ENCODE measurements around the gene ZNF212. TPM values are rescaled to one million over a fixed set of nuclear protein-coding genes. Genes with fewer than 3 reads are reported as not detected.
A peak's percentile ranks its signal among the peaks of the same experiment; 100 is the strongest.
"Not testable (repeated sequence)": the region's sequence is repeated elsewhere in the genome, so short reads cannot be mapped to it uniquely, and the experiment has no call there.

ZNF212 gene
- total RNA-seq, 1 donor from 2014 or later: 11.2 TPM

GRCh38 chr7:149252378-149252777, 12.9 kb downstream of the ZNF212 start:
- no peak for DNase-seq (ENCODE audit: low spot score)

DNA sequence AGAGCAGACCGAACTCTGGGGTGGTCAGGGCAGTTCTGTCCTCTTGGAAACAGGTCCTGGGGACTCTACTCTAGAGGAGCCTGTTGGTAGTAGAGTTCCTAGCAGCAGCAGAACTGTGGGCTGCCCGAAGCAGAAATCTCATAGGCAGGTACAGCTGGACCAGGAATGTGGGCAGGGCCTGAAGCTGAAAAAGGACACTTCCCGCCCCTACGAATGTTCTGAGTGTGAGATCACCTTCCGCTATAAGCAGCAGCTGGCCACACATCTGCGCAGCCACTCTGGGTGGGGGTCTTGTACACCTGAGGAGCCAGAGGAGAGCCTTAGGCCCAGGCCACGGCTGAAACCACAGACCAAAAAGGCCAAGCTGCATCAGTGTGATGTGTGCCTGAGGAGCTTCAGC, 14.2 kb downstream of the ZNF212 start:
- DNase-seq (ENCODE audit: low spot score): no peak

- DNase-seq (ENCODE audit: low spot score): no peak
Observed at GRCh38 chr7:149254181-149254858, 14.9 kb downstream of the ZNF212 start.

GRCh38 chr7:149255174-149255573, 15.7 kb downstream of the ZNF212 start:
- no peak for DNase-seq (ENCODE audit: low spot score)

GRCh38 chr7:149256568-149256967, 17.1 kb downstream of the ZNF212 start:
- no peak for DNase-seq (ENCODE audit: low spot score)

GRCh38 chr7:149257146-149257545, 17.7 kb downstream of the ZNF212 start:
- DNase-seq (ENCODE audit: low spot score): no peak

DNA sequence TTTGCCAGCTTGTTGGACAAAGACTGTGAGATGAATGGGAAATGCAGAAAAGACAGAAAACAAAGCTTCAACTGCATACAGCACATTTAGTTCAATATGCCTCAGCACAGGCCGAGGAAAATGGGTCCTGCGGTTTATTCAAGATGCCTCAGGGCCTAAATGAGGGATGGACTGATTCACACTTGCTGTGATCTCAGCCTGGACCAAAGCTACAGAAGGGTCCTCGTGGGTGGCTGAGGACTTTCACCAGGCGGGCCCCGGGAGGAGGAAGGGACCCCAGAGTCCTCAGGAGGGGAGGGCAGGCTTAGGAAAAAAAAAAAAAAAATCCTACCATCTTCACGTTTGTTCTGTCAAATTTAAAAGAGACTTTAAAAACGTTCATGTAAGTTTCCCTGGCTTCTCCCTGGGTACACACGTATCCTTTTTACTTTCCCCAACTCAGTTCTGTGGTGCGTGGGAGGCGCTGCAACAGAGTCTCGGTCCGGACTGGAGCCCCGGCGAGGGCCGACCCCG, 21.9 kb downstream of the ZNF212 start:
- DNase-seq (ENCODE audit: low spot score): no peak

DNA sequence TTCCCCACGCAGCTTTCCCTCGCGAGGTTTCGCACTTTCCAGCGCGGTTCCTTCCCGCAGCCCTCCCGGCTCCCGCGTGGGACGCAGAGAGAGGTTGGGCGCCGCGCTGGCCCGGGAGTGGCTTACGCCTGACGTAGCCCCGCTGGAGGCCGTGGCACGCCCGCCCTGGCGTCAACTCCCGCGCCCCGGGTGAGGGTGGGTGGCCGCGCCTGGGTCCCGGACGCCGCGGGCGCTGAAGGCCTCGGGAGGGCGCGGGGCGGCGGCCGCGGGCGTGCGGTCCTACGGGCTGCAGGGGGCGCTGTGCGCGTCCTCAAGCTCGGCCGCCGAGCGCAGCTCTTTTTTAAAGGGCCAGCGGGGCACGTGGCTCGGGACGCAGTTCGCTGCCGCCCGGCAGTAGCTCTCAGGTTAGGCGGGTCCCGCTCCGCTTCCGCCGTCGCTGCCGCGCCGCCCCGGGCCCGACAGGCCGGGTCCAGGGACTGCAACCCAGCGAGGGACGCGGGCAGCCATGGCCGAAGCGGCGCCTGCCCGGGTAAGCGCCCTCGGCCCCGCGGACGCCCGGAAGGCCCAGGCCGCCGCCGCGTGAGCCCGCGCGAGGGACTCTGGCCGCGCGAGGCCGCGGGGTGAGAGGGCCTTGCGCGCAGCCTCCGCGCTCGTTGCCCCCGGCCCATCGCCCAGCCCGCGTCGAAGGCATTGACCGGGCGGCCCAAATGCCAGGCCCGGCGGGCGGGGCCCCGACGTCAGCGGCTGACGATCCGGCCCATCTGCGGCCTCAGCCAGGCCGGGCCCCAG, 22.6 kb downstream of the ZNF212 start, which contains the start of gene ZNF783:
TSS of gene ZNF783 (plus strand) at position 368 of the 789 bp plus-strand sequence. CDS start at position 506, 138 bp downstream.
- DNase-seq (ENCODE audit: low spot score): peak; percentile 85

DNA sequence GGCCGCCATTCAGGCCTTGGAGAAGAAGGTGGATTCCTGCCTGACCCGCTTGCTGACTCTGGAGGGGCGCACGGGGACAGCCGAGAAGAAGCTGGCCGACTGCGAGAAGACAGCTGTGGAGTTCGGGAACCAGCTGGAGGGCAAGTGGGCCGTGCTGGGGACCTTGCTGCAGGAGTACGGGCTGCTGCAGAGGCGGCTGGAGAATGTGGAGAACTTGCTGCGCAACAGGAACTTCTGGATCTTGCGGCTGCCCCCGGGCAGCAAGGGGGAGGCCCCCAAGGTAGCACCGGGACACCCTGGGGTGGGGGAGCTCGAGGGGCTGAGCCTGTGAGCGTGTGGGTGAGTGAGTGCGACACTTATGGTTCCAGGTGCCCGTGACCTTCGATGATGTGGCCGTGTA, 27.0 kb downstream of the ZNF212 start:
- DNase-seq (ENCODE audit: low spot score): no peak

GRCh38 chr7:149267733-149268132, 28.3 kb downstream of the ZNF212 start:
- DNase-seq (ENCODE audit: low spot score): no peak

DNA sequence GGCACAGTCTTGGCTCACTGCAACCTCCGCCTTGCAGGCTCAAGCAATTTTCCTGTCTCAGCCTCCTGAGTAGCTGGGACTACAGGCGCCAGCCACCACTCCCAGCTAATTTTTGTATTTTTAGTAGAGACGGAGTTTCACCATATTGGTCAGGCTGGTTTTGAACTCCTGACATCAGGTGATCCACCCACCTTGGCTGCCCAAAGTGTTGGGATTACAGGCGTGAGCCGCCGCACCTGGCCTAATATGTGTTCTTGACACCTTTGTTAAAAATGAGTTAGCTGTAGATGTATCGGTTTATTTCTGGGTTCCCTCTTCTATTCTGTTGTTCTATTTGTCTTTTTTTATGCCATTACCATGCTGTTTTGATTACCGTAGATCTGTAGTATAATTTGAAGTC, 35.0 kb downstream of the ZNF212 start:
- not testable (repeated sequence) for DNase-seq (ENCODE audit: low spot score)

- no peak for DNase-seq (ENCODE audit: low spot score)
Observed at GRCh38 chr7:149277871-149278270, 38.4 kb downstream of the ZNF212 start.

GRCh38 chr7:149278396-149278795, 38.9 kb downstream of the ZNF212 start:
- no peak for DNase-seq (ENCODE audit: low spot score)

- DNase-seq (ENCODE audit: low spot score): no peak
Observed at GRCh38 chr7:149279111-149279743, 39.8 kb downstream of the ZNF212 start.

- no peak for DNase-seq (ENCODE audit: low spot score)
Observed at GRCh38 chr7:149280151-149280550, 40.7 kb downstream of the ZNF212 start.

- DNase-seq (ENCODE audit: low spot score): no peak
Observed at GRCh38 chr7:149280661-149281507, 41.4 kb downstream of the ZNF212 start.

- no peak for DNase-seq (ENCODE audit: low spot score)
Observed at GRCh38 chr7:149281508-149282330, 42.3 kb downstream of the ZNF212 start.

GRCh38 chr7:149282331-149282655, 42.8 kb downstream of the ZNF212 start:
- DNase-seq (ENCODE audit: low spot score): no peak

DNA sequence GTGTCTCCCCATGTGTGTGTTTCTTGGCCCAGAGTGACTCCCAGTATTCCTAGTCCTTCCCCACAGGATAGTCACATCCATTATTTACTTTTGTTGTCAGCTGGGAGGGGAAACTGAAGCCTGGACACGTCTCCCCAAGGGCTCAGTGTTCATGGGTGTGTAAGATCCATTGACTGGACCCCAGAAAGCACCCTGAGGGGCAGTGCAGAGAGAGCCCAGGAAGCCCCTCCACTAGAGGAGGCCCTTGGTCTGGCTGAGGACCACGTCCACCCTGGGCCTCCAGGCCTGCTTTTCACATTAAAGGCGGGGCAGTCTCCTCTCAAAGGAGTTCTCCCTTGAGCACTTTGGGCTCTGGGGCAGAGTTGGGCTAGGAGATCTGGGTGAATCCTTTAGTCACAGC, 43.9 kb downstream of the ZNF212 start:
- DNase-seq (ENCODE audit: low spot score): no peak

DNA sequence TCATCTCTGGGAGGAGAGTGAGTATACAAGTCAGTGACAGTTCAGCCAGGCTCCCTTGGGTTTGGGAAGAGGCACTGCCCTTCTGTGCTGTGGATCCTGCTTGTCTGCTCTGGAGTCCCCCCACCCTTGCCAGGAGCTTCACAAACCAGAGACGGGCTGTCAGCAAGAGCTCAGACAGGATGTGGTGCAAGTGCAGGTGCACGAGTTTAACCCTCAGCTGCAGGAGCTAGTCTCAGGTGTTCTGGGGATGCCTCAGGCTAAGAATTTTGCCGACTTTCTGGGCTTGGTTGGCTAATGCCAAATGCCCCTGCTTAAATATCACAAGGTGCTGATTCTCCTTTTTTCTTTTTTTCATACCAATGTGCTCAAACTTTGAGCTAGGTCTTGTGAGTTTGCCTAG, 44.9 kb downstream of the ZNF212 start:
- DNase-seq (ENCODE audit: low spot score): no peak
